CD14-positive monocyte (primary cell): ENCODE results near the gene PTPRE. TPM values are rescaled to one million over a fixed set of nuclear protein-coding genes. Genes with fewer than 3 reads are reported as not detected.

Experiments used
- DNase-seq, 3 donors: peaks; one replicate each; pipeline ENCODE4 v3.0.0-alpha.2; 2011 to 2022
- H2AFZ ChIP-seq: 2 replicates; pipeline ENCODE4 v1.6.0; 2012; ENCODE audit warnings: mild to moderate bottlenecking, low read depth, low read length, inconsistent platforms; ENCODE audit not compliant: insufficient read depth, poor library complexity, severe bottlenecking
- H3K27ac ChIP-seq, 2 donors: 1 replicate in 1 of 2; 2 replicates in 1 of 2; pipeline ENCODE4 v1.5.1; 2012 to 2013; ENCODE audit warnings: low read length in 2 of 2, control low read depth in 1 of 2, inconsistent platforms in 1 of 2, low read depth in 1 of 2, mild to moderate bottlenecking in 1 of 2
- H3K27me3 ChIP-seq, 2 donors: one replicate each; pipeline versions ENCODE4 v1.6.0 to v1.6.1; 2011 to 2013; ENCODE audit warnings: low read length in 2 of 2; ENCODE audit not compliant: control insufficient read depth in 2 of 2, insufficient read depth in 2 of 2
- H3K36me3 ChIP-seq, 2 donors: replicated peaks in 1 of 2; 1 replicate in 1 of 2; 2 replicates in 1 of 2; pipeline versions ENCODE4 v1.5.1 to v1.6.1; 2012 to 2013; ENCODE audit warnings: low read length in 2 of 2, control low read depth in 1 of 2, inconsistent platforms in 1 of 2, mild to moderate bottlenecking in 1 of 2; ENCODE audit not compliant: insufficient read depth in 2 of 2, control insufficient read depth in 1 of 2
- H3K4me1 ChIP-seq, 2 donors: 1 replicate in 1 of 2; 2 replicates in 1 of 2; pipeline versions ENCODE4 v1.5.1 to v1.6.1; 2012 to 2013; ENCODE audit warnings: low read length in 2 of 2, control low read depth in 1 of 2, inconsistent platforms in 1 of 2, mild to moderate bottlenecking in 1 of 2, moderate library complexity in 1 of 2; ENCODE audit not compliant: insufficient read depth in 2 of 2, control insufficient read depth in 1 of 2
- H3K4me2 ChIP-seq: replicated peaks from 2 replicates; pipeline ENCODE3; 2012; ENCODE audit warnings: low read length, moderate library complexity, mild to moderate bottlenecking; ENCODE audit not compliant: poor library complexity, severe bottlenecking; ENCODE audit errors: extremely low read depth
- H3K4me3 ChIP-seq, 3 experiments: fragments of 200-600 bp in 1 of 3; sonication (generic) in 1 of 3; replicated peaks in 1 of 3; 1 replicate in 2 of 3; 2 replicates in 1 of 3; pipeline ENCODE4 v1.5.1; 2011 to 2013; ENCODE audit warnings: low read length in 3 of 3, mild to moderate bottlenecking in 3 of 3, control low read depth in 2 of 3, low read depth in 2 of 3, inconsistent platforms in 1 of 3, moderate library complexity in 1 of 3
- H3K79me2 ChIP-seq: 2 replicates; pipeline ENCODE4 v1.6.0; 2012; ENCODE audit warnings: mild to moderate bottlenecking, control low read depth, inconsistent platforms, low read length, moderate library complexity; ENCODE audit not compliant: insufficient read depth
- H3K9ac ChIP-seq: 2 replicates; pipeline ENCODE4 v1.6.0; 2017; ENCODE audit warnings: low read length, mild to moderate bottlenecking; ENCODE audit not compliant: insufficient read depth, poor library complexity, severe bottlenecking
- H3K9me3 ChIP-seq, 2 donors: replicated peaks in 1 of 2; 1 replicate in 1 of 2; 2 replicates in 1 of 2; pipeline versions ENCODE4 v1.5.1 to v1.6.1; 2012 to 2013; ENCODE audit warnings: low read length in 2 of 2, control low read depth in 1 of 2; ENCODE audit not compliant: control insufficient read depth in 1 of 2, insufficient read depth in 1 of 2
- H4K20me1 ChIP-seq: 2 replicates; pipeline ENCODE4 v1.6.0; 2012; ENCODE audit warnings: mild to moderate bottlenecking, low read length, control low read depth, moderate library complexity; ENCODE audit not compliant: insufficient read depth
- H3K27ac Mint-ChIP-seq, 7 donors: one replicate each; pipeline ENCODE4 v1.8.0; 2020; ENCODE audit warnings: mild to moderate bottlenecking in 7 of 7, mixed read lengths in 7 of 7, moderate library complexity in 6 of 7, inconsistent platforms in 2 of 7
- H3K27me3 Mint-ChIP-seq, 3 donors: one replicate each; pipeline ENCODE4 v1.8.0; 2021 to 2022; ENCODE audit warnings: low read depth in 3 of 3, mild to moderate bottlenecking in 3 of 3, mixed read lengths in 3 of 3, moderate library complexity in 3 of 3, inconsistent platforms in 1 of 3
- H3K36me3 Mint-ChIP-seq, 2 donors: one replicate each; pipeline ENCODE4 v1.8.0; 2020; ENCODE audit warnings: mixed read lengths in 2 of 2, inconsistent platforms in 1 of 2, mild to moderate bottlenecking in 1 of 2
- H3K4me1 Mint-ChIP-seq: one replicate; pipeline ENCODE4 v1.8.0; 2020; ENCODE audit warnings: mild to moderate bottlenecking, mixed read lengths
- H3K4me3 Mint-ChIP-seq, 2 donors: one replicate each; pipeline ENCODE4 v1.8.0; 2020; ENCODE audit warnings: mild to moderate bottlenecking in 2 of 2, mixed read lengths in 2 of 2, moderate library complexity in 1 of 2
- H3K9me3 Mint-ChIP-seq, 7 donors: one replicate each; pipeline ENCODE4 v1.8.0; 2020 to 2022; ENCODE audit warnings: mixed read lengths in 7 of 7, mild to moderate bottlenecking in 6 of 7, moderate library complexity in 6 of 7, inconsistent platforms in 2 of 7
- CTCF ChIP-seq: fragments of 200-600 bp; IDR thresholded peaks from one replicate; pipeline ENCODE4 v1.8.0; 2022; ENCODE audit warnings: antibody characterized with exemption, mild to moderate bottlenecking
- WGBS: methylation state at CpG from one replicate; pipeline ENCODE4 v1.1.5; 2013; ENCODE audit warnings: missing lambda C conversion rate; ENCODE audit not compliant: insufficient coverage; 5-methylcytosine and 5-hydroxymethylcytosine counted together
- intact Hi-C, 2 donors: fragments of 100-400 bp; cut with micrococcal nuclease; formaldehyde crosslinking; loops; one replicate each; pipeline versions ENCODE4 v1.15.0 to v1.15.1; 2023
- polyA plus RNA-seq, 3 donors: library from polyadenylated mRNA; depleted of rRNA in 1 of 3; unstranded in 2 of 3; stranded (reverse) in 1 of 3; fragments of 300-500 nt in 2 of 3; fragments of >200 nt in 1 of 3; fragmentation: Illumina TruSeq in 2 of 3; gene quantifications; 1 replicate in 2 of 3; 2 replicates in 1 of 3; pipeline ENCODE4 v1.2.3, GENCODE V29; 2012 to 2021

The PTPRE gene
- polyA plus RNA-seq, 3 donors = 95.2 to 271 (median 125) TPM

- no peak overlapping the region for H3K4me3 ChIP-seq
- H3K9ac ChIP-seq = no peak overlapping the region
- DNase-seq = no peak
- H3K79me2 ChIP-seq = peaks cover 50% of the 10 kb centered on the region
- H3K36me3 Mint-ChIP-seq = peaks cover 39 to 42% of the 10 kb centered on the region in 2 donors
- peaks cover 55% of the 10 kb centered on the region for H4K20me1 ChIP-seq
- H3K4me1 Mint-ChIP-seq = peaks cover 50% of the 10 kb centered on the region
- H3K27me3 ChIP-seq = no peaks in the 10 kb centered on the region
- H3K27ac ChIP-seq = no peak overlapping the region
- H3K4me2 ChIP-seq = no peak overlapping the region
- H3K4me3 Mint-ChIP-seq = no peak overlapping the region
- intact Hi-C loops = no loop called here
- no peak overlapping the region for H3K27ac Mint-ChIP-seq
- H3K27me3 Mint-ChIP-seq = no peaks in the 10 kb centered on the region
- WGBS = 90% methylated on average over 2 of the region's 3 CpGs
- peaks cover 35 to 47% of the 10 kb centered on the region in 2 donors for H3K4me1 ChIP-seq
- peaks cover 2 to 25% of the 10 kb centered on the region in 2 donors for H3K36me3 ChIP-seq
- H3K9me3 Mint-ChIP-seq = peaks cover 0 to 2% (median 0%) of the 10 kb centered on the region in 7 donors
- H2AFZ ChIP-seq = no peak overlapping the region
- TF ChIP-seq CTCF = no peak
- H3K9me3 ChIP-seq = no peaks in the 10 kb centered on the region
Measured at GRCh38 chr10:128044186-128044585, 137.3 kb downstream of the PTPRE start.

GRCh38 chr10:128044961-128045832, 138.3 kb downstream of the PTPRE start:
- Histone ChIP-seq H2AFZ (no peak overlapping the region), H3K4me3 (peak overlapping the region in 1 of 3 experiments; percentile 100), H3K9me3 (no peaks in the 10 kb centered on the region), H3K4me1 (peaks cover 44 to 56% of the 10 kb centered on the region in 2 donors), H3K79me2 (peaks cover 56% of the 10 kb centered on the region), H3K4me2 (peak overlapping the region; percentile 34), H3K27ac (peak overlapping the region in 1 of 2 donors; percentile 48), H3K36me3 (peaks cover 5 to 30% of the 10 kb centered on the region in 2 donors), H3K9ac (no peak overlapping the region), H4K20me1 (peaks cover 56% of the 10 kb centered on the region), H3K27me3 (no peaks in the 10 kb centered on the region)
- DNase-seq = no peak
- peaks cover 0 to 4% (median 0%) of the 10 kb centered on the region in 3 donors for H3K27me3 Mint-ChIP-seq
- intact Hi-C loops = loop anchor here in 1 of 2 donors (5.0 kb wide), 1 partner anchor 82 kb away; the partner anchor contains the start of gene MKI67
- 75% methylated on average over 12 of the region's 16 CpGs for WGBS
- no peak for TF ChIP-seq CTCF
- peaks cover 0 to 2% (median 0%) of the 10 kb centered on the region in 7 donors for H3K9me3 Mint-ChIP-seq
- H3K4me3 Mint-ChIP-seq = peak overlapping the region in 1 of 2 donors; percentile 41
- peaks cover 41 to 46% of the 10 kb centered on the region in 2 donors for H3K36me3 Mint-ChIP-seq
- H3K4me1 Mint-ChIP-seq = peaks cover 51% of the 10 kb centered on the region
- peak overlapping the region; percentile 22 to 80 (median 50) for H3K27ac Mint-ChIP-seq
